ENCODE data around the gene UBE2E2.

DNA sequence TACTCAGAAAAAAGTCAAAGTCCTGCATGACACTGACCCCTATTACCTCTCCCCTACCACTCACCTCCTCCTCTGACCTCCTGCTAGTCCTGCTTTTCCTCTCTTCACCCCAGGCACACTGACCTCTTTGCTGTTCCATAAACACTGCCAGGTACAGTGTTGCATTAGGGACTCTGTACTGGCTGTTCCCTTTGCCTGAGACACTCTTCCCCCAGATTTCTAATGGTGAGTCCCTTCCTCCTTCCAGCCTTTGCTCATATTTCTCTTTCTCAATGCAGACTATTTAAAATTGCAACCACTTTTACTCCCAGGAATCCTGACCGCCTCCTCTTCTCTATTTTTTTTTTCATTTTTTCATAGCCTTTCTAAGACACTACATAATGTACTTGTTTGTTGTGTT, 36.3 kb upstream of the UBE2E2 start:
- TF ChIP-seq GATA3 (IDR thresholded peaks at IDR 0.05; ENCODE audit: low read depth, low read length) (no peak), GATA2 (IDR thresholded peaks at IDR 0.05; ENCODE audit: low read depth, low read length) (no peak)

Measured in SH-SY5Y (cell line).